ENCODE results near the gene NT5C1B.
A peak's percentile ranks its signal among the peaks of the same experiment; 100 is the strongest.

NT5C1B gene

DNA sequence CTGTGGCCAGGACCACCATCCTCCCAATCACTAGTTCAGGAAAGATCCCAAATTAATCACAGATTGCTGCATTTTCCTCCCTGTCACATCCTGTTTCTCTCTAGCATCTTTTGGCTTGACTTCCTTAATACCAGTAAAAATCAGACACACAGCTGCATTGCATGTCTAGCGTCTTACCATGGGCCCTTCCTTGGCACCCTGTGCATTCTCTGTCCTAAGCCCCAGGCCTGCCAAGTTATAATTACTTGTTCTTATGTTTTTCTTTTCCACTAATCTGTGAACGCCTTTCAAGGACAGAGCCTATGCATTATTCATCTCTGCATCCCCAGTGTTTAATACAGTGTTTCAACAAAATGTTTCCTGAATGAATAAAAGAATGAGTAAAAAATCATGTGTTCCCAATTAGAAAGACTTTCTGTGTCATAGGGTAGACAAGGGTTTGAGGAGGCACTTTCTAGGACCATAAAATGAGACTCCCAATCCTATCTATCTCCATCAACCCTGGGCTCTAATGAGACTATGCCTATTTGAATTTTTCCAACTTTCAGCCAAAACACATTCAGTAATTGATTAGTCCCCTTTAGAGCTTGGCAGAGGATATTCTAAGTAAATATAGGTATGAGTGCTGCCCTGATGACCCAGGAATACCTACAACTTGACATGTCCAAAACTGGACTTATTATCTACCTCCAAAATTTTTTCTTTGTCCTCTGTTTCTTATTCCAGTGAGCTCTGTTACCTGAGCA is 10.3 kb upstream of the NT5C1B start:
- no peak for DNase-seq

DNA sequence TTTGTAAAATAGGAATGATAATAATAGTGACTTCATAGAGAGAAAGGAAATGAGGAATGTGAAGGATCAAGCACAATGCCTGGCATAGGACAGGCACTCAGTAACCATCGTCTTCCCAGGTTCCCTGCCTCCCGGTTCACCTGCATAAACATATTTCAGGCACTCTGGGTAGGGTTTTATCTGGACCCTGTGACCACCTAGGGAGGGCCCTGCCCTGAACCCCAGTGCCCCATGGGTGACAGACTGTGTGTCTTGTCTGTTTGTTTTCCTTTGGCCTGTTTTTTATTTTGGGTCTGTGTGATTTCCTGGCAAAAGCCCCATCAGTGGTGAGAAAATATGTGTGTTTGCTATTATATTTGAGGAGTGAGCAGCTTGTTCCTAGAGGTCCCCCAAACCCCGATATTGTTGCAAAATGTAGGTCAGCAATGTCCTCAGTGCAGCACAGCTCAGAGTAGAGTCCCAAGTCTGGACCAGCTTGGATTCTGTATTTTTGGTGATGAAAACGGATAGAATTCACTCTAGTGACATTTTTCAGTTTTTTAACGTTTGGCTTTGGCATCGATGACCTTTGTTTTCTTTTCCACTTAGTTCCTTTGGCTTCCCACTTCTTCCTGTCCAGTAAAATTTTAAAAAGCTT is 9.6 kb upstream of the NT5C1B start:
- no peak for DNase-seq

DNA sequence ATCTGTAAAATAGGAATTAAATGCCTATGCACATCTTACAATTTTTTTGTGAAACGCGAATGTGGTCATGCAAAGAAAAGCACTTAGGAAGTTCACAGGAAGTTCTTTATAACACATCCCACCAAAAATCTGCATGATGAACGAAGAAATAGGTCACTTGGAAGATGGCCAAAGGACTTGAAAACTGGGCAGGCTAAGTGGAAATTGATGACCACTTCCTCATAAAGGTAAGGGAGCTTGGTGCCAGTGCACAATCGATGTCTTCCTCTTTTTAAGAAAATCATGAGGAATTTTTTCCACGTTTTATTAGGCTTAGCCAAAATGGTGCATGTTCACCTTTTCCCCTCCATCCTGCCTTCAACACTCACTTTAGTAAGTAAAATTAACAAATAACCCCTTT is 8.2 kb upstream of the NT5C1B start:
- DNase-seq, result no peak

DNA sequence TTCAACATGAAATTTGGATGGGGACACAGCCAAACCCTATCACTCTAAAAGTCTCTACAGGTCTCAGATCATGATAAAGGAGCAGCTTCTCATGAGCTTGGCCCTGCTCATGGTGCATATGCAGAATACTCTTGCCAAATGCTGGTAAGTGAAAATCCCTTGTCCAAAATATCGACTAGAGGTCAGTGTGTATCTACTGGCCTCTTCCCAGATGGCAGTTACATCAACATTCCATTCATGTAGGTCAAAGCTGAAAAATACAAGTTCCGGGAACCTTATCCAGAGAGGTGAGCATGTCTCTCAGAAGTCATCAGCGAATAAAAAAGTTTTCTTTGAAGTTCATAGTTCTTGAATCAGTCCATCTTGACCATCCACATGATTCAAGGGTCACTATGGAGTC is 7.6 kb upstream of the NT5C1B start:
- no peak for DNase-seq

DNA sequence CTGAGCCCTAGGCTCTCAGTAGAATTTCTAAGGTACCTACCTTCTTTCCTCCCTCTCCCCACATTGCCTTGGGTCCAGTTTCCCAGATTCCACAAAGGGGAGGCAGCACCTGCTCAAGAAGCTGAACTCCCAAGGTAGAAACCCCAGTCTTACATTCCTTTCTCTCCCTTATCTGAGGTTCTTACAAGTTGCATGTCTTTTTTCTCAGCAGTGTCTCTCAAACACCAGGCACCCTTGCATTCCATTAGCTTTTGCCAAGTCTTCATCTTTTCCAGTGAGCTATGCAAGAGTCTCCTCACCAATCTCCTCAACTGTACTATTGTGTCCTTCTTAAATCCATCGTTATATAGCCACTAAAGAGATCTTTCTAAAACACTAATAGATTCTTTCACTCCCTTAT is 4.1 kb upstream of the NT5C1B start:
- peak; percentile 72 for DNase-seq

DNA sequence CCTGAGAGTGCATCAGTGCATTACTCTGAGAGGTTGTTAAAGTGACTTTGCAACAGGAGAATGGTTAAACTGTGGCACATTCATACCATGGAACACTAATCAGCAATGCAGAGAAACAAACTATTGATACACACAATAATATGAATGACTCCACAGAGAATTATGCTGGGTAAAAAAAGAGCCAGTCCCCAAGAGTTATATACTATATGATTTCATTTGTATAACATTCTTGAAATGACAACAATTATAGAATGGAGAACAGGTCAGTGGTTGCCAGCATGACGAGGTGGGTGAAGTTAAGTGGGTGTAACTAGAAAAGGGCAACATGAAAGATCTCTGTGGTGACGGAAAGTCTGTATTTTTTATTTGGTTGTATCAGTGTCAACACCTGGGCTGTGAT is 3.0 kb upstream of the NT5C1B start:
- DNase-seq, result no peak

DNA sequence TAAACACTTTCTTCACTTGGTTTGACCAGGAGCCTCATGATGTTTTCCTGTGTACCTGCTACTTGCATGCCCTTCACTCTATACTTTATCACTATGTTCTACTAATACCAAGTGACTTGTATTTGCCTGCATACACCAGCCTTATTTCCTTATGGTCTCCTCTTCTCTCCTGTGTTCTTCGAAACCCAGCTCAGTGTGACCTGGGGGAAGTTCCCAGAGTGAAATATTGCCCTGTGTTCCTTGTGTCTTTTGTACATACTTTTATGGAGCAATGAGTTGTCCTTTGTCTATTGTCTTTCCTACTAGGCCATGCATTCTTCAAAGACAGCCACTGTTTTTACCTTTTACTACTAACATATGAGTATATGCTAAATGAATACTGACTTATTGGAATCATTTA is 567 bp downstream of the NT5C1B start:
- no peak for DNase-seq

DNA sequence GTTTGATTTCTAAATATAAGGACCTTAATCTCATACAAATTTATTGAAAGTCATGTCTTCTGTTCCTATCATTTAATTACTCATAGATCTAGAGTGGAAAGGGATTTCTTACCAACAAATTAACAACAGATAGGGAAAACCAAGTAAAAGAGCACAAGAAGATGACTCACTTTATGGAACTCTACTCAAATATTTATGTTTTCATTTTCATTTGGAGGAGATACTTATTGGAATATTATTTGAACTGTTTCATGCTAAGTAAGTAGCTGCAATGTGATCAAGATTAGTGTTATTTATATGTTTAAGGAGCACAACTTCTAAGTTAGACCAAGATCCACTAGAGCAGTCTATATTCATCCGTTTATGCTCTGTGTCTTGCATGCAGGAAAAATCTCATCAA is 1.3 kb downstream of the NT5C1B start:
- no peak for DNase-seq

DNA sequence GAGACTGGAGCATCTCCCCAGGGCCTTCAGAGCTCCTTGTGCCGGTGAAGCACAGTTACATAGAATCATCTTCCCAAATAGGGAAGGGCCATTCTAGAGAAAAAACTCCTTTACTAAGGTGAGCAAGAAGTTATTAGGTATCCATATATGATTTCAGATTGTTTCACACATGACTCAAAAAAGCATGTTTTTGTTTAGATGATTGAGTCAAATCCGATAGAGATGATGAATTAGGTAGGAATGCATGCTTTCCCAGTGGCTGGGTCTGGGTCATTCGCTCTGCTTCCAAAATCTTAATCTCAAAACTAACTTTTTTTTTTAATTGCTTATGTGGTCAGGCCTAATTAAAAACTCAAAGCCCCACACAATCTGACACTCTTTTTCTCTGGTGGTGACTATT is 3.8 kb downstream of the NT5C1B start:
- DNase-seq, result no peak

DNA sequence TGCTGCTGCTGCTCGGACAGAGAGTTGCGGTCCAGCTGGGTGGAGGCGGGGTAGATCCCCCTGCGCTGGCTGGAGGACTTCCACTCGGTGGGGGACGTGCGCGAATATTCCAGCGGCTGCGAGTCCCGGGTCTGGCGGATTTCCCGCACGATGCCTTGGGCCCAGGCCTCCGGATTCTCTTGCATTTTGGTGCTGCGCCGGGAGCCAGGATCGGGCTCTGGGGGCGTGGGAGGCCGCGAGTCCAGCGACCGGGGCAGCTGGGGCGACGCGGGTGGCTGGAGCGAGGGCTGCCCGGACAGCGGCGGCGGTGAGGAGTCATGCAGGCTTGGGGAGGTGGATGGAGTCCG is 4.8 kb downstream of the NT5C1B start:
- no peak for DNase-seq

DNA sequence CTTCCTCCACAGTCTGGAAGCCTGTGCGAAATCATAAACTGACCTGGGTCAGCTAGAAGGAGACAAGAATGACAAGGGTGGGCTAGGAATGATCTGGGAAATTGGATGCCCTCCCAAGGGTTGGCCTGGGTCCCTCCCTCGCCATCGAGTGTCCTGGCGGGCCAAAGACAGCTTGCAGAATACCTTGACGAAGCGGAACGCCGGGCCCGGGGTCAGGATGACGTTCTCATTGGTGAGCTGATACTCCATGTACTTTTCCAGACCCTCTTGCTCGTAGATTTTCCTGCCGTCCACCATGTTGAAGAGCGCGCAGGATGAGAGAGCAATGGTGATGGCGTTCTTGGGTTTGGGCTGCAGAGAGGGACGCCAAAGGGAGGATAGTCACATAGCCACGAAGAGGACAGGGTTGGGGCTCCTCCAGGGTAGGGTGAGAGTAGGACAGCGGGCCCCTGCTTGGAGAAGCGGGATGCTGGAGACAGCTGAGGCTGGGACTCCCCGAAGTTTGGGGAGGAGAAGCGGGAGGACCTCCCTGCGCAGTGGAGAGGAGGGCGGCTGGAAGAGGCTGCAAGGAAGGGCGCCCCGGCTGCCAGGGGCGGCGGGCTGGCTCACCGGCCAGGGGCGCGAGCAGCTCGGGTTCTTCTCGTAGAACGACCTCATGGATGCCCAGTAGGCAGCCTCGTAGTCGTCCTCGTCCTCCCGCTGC is 5.3 kb downstream of the NT5C1B start:
- no peak for DNase-seq

DNA sequence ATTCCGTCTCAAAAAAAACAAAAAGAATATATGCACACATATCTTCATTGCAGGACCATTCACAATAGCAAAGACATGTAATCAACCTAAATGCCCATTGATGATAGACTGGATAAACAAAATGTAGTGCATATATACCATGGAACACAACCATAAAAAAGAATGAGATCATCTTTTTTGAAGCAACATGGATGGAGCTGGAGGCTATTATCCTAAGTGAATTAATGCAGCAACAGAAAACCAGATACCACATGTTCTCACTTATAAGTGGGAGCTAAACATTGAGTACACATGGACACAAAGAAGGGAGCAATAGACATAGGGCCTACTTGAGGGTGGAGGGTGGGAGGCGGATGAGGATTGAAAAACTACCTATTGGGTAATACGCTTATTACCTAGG is 8.8 kb downstream of the NT5C1B start:
- DNase-seq, result no peak

DNA sequence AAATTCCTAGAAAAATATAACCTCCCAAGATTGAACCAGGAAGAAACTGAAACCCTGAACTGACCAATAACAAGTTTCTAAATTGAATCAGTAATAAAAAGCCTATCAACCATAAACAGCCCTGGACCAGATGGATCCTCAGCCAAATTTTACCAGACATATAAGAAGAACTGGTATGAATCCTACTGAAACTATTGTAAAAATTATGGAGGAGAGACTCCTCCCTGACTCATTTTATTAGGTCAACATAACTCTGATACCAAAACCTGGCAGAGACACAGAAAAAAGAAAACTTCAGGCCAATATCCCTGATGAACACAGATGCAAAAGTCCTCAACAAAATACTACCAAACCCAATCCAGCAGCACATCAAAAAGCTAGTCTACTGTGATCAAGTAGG is 11.3 kb downstream of the NT5C1B start:
- no peak for DNase-seq

DNA sequence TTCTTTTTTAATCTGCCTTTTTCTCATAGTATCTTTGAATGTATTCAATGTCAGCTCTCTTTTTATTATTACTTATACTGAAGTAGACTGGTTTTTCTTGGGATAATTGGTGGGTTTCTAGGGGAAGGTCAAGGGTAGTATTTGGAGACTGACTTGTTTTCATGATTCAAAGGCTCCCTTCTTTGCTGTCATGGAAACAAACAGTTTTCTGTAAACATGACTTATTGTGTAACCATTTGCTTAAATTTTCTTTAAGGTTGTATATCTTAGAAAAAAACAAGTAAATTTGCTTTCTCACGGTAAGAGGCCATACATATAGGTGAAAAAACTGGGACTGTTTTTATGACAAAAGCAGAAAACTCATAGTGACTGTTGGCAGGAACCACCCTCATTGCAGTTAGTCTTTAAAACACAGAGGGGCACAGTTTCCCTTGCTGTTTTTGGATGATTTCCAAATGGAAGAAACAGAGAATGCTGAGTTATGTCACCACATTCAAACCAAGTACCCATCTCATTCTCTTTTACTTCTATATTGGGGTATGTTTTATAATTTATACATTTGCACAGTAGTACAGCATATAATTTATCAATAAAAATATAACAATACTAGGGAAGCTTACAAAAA is 23.1 kb downstream of the NT5C1B start:
- DNase-seq, result no peak

DNA sequence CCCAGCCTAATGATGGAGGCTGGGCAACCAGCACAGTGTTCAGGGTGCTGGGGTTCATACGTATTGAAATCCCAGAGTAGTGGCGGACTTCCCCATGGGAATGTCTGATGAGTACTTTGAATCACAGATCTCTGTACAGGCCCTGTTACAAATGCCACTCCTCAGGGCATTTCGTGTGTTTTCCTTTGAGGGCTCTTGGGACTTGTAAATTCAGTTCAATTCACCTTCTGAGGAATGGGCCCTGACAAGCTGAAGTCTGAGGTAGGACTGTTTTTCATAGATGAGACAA is 28.6 kb downstream of the NT5C1B start:
- DNase-seq, result no peak

DNA sequence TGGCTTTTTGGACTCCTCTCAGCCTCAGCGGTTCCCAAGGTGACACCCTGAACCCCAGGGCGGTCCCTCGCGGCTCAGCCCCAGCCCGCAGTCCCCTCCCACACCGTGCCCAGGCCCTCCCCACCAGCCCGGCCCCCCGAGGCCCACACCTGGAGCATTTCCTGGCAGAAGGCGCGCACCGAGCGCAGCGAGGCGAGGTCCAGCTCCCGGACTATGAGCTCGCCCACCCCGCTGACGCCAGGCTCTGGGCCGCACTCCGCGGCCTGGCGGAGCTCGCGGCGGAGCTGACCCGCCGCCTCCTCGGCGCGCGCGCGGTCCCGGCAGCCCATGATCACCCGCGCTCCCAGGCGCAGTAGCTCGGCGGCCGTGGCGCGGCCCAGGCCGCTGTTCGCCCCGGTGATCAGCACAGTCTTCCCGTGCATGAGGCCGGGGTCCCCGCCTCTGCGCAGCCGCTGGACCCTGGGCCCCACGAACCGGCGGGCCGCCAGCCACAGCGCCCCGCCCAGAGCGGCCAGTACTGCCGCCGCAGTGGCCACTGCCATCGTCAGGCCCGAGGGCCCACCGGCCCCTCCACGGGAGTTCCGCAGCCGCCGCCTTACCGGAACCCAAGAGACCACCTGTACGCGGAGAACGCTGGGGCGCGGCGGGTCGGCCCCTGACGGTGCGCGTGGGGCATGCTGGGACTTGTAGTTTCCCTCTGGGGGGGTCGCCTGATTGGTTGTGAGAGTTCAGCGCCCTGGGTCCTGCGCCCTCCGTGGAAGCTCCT is 29.2 kb downstream of the NT5C1B start, which contains the start of gene RDH14:
Gene RDH14 (minus strand): TSS at position 623 of the 766 bp plus-strand sequence. CDS start 81 bp downstream, at position 542.
- DNase-seq, result peak; percentile 92

DNA sequence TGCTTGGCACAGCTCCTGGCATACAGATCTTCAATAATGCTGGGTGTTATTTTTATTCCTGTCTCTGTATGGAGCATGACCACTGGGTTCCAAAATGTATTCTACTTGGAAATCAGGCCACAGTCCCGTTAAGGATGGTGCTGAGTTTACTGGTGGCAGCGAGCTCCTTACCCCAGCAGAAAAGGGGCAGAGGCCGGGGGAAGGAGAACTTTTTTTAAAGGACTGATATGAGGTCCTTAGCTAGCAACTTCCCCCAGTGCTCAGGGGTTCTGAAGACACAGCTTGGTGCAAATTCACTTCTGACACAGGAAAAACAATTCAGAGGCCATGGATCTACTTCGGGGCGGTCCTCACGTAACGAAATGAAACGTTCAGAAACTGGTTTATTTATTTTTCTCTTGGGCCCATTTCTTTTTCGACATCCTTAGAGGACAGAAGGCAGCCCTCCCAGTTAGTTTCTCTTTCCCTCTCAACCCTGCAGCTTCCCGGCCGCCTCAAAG is 29.8 kb downstream of the NT5C1B start:
- no peak for DNase-seq

DNA sequence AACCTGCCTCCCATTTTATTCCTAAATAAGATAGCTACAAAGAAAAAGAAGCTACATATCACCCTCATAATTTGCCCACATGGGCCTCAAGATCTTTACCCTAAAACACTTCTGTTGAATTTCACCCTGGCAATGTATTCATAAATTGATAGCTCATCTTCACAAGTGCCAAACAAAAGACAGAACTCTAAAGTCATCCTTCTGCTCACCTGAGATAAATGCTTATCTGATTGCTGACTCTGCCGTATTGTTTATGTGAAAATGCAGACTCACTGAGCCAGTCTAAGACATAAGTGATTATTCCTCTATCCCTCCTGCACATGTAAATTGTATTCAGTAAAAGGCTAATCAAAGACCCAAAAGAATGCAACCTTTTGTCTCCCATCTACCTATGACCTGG is 30.9 kb downstream of the NT5C1B start:
- no peak for DNase-seq

DNA sequence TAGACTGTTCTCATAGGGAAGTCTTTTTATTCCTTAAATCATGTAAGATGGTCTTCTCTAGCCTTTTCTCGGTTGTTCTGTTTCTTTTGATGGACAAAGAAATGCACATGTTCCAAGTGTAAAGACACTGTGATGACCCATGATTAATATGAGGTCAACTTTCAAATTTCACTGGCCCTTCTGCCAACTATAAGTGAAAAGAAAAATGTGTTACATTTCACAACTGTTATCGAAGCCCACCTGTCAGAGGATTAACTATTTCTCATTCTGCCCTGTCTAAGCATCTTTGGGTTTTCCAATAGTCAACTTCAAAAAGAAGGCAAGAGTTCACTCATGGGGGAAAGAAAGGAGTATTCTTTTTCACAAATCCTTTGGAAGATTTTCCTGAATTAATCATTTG is 32.2 kb downstream of the NT5C1B start:
- no peak for DNase-seq

DNA sequence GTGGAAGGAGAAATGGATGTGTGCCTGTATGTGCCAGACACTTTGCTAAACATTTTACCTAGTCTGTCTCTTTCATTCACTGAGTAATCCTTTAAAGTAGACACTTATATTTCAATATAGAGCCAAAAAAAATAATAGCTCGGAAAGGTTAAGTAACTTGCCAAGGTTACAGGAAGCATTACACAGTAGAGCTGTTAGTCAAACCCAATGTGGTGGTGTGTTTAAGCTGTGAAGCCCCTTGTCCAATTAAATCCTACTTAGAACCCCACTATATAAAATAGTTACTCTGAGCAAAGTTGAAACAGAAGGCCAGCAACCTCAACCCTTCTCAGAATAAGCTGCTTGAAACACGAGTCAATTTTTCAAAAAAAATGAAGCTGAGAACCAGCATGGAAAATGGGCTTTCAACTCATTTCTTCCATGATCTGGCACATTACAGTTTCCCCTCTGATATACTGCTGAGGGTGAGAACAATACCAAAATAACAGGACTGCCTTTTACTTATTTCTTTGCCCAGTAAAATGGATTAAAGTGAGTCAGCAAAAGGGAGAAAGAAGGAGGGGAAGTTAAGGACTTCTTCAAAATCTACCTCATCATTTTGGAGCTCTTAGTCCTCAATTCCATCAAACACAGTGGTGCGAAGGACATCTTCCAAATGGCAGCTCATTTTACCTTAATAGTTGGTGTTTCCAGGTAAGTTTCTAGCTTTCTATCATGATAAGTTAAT is 36.9 kb downstream of the NT5C1B start:
- DNase-seq, result no peak

DNA sequence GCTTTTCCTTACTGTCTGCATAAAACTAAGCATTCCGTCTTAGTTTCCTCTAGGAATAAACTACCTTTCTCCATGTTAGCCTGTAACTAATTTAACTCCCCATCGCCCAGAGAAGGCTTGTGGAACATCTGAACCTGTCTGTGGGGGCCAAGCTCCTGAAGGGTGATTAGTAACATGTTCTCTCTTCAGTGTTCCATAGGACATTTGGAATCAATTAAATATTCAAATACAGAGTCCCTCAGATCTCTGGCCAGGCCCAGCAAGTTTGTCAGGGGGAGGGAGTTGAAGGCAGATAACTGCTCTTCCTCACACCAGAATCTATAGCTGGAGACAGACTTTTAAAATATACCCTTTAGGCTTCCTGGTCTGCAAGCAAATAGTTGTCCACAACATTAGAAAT is 37.7 kb downstream of the NT5C1B start:
- no peak for DNase-seq

DNA sequence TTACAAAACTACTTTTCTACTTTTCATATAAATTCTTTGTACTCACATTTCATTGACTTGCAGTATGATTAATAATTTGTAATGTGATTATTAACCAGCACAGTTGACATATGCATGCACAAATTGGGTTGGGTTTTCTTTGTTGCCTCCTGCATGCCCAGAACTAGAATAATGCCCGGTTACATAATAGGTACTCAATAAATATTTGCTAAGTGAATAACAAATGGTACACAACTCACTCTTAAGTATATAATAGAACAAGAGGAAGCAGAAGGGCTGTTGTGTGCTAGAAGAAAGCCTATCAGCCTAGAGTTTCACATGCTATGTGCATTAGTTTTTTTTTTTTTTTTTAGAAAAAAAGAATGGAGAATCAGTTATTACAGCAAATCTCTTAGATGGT is 38.2 kb downstream of the NT5C1B start:
- DNase-seq, result no peak

Measured in NCI-H226 (cell line).